Measurements from ENCODE around the gene GALK2. TPM values are rescaled to one million over a fixed set of nuclear protein-coding genes. Genes with fewer than 3 reads are reported as not detected.

Gene GALK2
- polyA plus RNA-seq (2012; ENCODE audit: insufficient read depth, insufficient read length) = 22.8 TPM

DNA sequence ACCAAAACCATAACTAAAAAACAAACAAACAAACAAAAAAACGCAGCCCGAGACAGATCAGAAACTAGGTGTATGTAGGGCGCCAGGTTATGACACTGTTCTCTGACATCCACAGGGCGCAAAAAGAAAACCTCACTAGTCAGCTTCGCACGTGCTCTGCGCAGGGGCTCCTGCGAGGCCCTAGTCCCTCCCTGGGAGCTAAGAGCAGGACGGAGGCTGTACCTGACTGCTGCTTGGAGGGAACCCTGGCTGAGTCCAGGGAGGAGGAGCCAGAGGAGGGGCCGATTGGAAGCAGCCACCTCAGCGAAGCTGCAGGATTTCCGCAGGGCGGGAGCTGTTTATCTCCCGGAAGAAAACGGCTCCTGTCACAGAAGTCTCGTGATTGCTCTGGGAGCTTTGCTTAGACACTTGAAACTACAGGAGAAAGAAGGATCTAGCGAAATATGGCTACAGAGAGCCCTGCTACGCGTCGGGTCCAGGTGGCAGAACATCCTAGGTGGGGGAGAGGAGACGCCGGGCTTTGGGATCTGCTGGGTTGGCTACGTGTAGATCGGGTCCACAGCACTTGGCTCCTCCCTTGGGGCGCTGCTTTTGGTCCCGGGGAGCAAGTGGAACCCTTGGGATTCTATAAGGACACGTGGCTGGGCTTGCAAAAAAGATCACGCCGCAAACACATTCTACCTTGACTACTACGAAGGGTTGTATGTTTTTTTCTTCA lies at the start of gene GALK2:
TSS of gene GALK2 (plus strand) at position 368 of the 718 bp plus-strand sequence. CDS start at position 444, 76 bp downstream.
- DNase-seq (ENCODE audit: low read depth, low spot score) = peak; percentile 85
- H3K4me3 ChIP-seq (ENCODE audit: low read length) = peak within 1 kb of the TSS; percentile 70

DNA sequence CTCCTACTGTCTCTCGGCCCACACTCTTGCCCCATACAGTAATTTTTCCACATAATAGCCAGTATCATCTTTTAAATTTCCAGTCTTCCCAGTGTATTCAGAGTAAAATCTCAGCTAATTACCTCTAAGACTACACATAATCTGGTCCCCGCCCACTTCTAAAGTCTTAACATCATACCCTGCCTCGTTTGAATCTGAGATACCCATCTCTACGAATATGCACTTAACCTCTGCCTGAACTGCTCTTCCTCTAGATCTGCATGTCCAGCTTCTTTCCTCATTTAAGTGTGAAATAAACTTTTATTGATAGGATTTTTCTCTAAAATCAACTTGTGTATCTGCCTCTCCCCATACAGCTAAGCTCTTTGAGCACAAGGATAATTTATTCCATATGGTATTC lies 49.2 kb upstream of the GALK2 start:
- DNase-seq (ENCODE audit: low read depth, low spot score) = no peak
- no peak overlapping the region for H3K4me3 ChIP-seq (ENCODE audit: low read length)

DNA sequence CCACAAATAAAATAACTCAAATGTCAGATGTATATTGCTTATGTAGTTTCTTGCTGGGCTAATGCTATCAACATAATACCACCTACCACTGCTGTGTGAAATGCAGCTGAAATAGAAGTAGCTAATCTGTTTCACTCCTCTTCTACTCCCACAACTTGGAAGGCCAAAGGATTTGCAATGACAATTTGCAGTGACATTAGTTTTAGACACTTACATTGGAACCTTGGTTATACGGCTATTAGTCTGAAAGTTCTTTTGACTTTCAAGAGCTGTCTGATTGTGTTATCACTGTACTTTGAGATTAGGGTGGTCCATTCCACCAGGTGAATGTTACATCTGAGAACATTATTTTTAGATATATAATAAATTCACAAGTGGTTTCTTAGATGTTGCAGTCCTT lies 48.1 kb upstream of the GALK2 start:
- H3K4me3 ChIP-seq (ENCODE audit: low read length) = no peak overlapping the region
- DNase-seq (ENCODE audit: low read depth, low spot score) = no peak

DNA sequence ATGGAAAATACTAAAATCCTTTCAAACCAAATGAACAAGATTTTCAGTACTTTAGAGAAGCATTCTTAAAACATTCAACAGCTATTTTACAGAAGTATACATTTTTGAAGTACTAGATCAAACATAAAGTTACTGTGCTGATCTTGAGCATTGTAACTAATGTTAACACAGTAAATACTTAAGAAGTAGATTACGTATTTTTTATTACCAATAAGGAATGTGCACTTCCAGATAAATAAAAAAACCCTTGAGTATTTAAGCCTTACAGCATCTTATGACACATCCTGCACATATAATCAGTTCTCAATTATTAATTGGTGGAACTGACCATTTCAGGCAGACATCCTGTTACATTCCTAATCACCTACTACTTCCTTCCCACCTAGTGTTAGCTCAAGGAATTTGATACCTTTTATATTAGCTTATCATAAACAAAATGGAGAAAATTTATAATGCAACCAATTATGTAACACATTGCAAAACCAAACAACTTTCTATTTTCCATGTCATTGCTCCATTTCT lies 47.4 kb upstream of the GALK2 start:
- DNase-seq (ENCODE audit: low read depth, low spot score) = no peak
- H3K4me3 ChIP-seq (ENCODE audit: low read length) = no peak overlapping the region

DNA sequence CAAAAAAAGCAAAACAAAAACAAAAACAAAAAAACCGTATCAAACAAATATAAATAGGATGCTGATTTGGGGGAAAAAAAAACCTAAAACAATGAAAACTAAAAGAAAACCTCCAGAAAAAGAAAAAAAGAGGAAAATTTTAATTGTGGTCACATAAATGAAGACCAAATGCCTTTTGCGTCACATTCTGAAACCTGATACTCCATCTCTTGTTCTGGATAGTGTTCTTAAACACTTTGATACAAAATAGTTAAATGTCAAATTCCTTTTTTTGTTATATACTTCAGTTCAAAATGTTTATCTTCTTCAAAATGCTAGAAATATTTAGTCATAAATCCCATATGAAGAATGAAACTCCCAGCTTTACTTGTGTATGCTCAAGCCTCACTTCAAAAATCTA lies 45.7 kb upstream of the GALK2 start:
- DNase-seq (ENCODE audit: low read depth, low spot score) = no peak
- no peak overlapping the region for H3K4me3 ChIP-seq (ENCODE audit: low read length)

DNA sequence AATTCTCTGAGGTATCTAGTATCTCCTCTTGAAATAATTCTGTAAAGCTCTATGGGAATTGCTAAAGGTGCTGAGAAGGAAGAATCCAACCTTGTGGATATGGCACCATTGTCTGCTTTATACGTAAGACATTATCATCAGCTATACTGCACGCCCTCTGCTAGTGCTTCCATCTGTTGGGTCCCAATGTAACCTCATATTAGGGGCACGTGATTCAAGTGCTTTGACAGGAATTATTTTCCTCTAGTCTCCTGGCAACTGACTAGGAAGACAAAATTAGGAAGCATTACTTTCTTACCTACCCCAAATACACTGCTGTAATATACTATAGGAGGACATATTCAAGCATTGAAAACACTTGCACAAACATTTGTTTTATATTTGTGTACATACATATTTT lies 38.6 kb upstream of the GALK2 start:
- H3K4me3 ChIP-seq (ENCODE audit: low read length) = no peak overlapping the region

DNA sequence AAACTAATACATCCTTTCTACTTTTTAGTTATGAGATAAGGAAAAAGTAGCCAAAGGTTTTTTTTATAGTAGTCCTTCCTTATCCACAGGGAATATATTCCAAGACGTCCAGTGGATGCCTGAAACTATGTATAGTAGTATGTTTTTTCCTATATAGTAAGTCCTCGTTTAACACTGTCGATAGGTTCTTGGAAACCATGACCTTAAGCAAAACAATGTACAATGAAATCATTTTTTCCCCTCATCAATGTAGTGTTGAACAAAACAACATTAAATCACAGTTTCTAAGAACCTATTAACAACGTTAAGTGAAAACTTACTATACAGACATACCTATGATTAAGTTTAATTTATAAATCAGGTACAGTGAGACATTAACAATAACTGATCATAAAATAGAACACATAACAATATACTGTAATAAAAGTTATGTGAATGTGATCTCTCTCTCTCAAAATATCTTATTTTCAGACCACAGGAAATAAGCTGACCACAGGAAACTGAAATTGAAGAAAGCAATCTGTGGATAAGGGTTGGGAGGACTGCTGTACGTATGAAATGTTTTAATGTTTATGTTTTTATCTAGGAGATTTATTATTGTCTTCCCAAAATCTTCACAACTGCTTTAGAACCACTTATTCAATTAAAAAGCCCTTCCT lies 35.2 kb upstream of the GALK2 start:
- DNase-seq (ENCODE audit: low read depth, low spot score) = no peak
- H3K4me3 ChIP-seq (ENCODE audit: low read length) = no peak overlapping the region

More for the DNA sequence above, 38.6 kb upstream of the GALK2 start:
- no peak for DNase-seq (ENCODE audit: low read depth, low spot score)

DNA sequence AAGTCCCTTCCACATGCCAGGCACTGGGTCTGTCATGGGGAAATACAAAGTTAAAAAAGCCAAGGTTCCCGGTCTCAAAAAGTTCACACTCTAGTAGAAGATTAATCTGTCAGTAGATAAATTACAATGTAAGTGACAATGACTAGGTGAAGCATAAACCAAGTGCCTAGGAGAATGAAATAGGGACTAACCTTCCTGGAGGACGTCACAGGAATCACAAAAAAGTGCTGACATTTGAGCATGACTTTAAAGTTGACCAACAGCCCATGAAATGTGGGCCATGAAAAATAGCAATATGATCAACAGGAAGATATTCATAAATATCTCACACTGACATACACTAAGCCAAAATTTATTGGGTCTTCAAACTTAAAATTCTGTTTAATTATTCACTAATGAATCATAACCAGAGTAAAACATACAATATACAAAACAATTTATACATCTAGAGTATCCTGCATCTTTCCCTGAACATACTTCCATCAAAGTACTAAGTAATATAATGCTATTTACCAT lies 34.6 kb upstream of the GALK2 start:
- no peak overlapping the region for H3K4me3 ChIP-seq (ENCODE audit: low read length)
- DNase-seq (ENCODE audit: low read depth, low spot score) = no peak

DNA sequence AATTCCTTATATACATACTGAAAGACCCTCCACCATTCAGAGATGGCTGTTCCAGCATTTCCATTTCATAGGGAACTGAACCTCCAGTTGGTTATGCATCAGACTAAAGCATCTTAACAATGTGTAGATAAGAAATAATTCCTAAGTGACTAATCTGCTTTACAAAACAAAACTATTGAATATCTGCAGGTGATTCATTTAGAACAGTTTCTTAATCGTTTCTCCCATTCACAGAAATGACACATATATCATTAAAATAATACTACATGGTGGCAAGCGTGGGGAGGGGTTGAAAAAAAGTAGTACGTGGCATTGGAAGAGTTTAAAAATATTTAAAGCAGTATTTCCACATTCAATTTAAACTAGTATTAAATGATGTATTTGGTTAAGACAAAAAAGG lies 34.1 kb upstream of the GALK2 start:
- no peak overlapping the region for H3K4me3 ChIP-seq (ENCODE audit: low read length)
- no peak for DNase-seq (ENCODE audit: low read depth, low spot score)

DNA sequence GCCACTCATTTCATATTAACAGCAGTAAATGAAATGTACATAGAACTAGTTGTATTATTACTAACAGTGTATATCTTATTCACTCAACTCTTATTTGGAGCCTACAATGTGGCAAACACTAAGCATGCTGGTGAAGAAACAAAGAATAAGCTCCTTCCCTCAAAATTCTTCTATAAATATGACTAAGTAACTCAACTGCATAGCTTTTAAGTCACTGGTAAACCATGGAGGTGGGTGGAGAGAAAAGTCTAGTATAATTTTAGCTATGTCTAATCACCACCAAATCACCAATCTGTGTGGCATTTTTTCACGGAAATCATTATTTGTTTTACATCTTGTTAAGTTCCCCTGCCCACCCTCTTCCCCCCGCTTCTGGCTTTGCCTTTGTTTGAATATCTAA lies 32.2 kb upstream of the GALK2 start:
- no peak overlapping the region for H3K4me3 ChIP-seq (ENCODE audit: low read length)
- no peak for DNase-seq (ENCODE audit: low read depth, low spot score)

DNA sequence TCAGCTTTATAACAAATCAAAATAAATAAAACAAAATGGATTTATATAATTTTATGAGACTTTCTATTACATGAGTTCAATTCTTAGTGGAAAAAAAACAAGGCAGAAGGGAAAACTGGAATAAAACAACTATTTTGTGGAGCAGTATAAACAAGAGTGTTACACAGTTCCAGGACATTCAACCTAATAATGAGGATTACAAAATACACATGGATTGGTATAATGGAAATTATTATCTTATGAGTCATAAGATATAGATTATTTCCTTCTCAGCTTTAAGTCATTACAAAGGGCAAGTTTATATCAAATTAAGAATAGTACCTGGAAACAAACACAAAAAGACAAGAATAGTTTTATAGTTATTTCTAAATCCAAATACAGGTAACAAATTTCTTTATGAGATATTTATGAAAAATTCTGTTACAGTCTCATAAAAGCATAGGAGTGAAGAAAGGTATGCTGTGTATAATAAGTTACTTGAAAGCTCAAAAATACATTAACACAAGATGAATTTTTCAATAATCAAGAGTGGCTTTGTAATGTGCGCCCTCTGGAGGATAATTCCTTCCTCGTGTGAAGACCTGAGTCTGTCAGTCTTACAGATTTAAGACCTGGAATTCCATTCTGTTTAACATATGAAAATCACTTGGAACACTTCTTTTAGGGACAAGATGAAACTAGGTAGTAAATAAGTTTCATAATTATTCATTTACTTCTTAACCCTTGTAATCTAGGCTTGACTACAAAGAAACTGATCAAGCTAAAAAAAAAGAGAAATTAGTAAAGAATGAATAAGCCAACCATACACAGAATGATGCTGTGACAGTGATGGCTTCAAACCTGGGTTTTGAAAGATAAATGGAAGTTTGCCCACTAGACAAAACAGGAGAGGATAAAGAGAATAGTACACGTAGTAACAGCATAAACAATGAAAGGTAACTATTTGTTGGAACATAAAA lies 24.1 kb upstream of the GALK2 start:
- H3K4me3 ChIP-seq (ENCODE audit: low read length) = no peak overlapping the region
- DNase-seq (ENCODE audit: low read depth, low spot score) = peak; percentile 42

DNA sequence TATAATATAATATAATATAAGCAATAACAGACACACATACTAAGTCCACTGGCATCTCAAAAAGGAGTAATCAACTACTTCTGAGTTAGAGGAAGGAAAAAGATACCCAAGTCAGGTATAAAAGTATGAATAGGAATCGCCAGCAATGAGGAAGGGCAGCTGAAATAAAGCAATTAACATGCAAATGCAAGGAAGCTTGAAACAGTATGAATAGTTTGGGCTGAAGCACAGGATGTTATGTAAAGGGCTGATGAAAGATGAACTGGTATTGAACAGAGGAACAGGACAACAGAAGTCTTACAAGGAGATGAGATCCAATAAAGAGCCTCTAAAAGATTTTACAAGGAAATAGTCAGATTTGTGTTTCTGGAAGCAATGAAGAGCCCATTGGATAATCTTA lies 21.7 kb upstream of the GALK2 start:
- H3K4me3 ChIP-seq (ENCODE audit: low read length) = no peak overlapping the region
- no peak for DNase-seq (ENCODE audit: low read depth, low spot score)

DNA sequence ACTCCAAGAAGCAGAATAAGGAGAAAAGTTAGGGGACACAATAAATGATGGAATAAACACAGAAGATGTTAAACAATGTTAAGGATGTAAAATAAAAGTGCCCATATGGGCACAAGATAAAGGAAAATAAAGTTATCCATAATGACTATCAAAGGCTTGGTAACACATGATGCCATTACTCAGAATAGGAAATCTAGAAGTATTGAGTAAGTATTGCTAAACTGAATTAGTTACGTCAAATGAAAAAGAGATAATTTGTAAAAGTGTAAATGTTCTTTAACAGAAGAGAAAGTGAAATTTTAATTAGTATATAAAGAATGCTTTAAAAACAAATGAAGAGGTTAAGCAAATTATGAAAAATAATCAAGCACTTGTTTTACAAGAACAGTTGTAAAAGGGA lies 21.3 kb upstream of the GALK2 start:
- DNase-seq (ENCODE audit: low read depth, low spot score) = no peak
- H3K4me3 ChIP-seq (ENCODE audit: low read length) = no peak overlapping the region

DNA sequence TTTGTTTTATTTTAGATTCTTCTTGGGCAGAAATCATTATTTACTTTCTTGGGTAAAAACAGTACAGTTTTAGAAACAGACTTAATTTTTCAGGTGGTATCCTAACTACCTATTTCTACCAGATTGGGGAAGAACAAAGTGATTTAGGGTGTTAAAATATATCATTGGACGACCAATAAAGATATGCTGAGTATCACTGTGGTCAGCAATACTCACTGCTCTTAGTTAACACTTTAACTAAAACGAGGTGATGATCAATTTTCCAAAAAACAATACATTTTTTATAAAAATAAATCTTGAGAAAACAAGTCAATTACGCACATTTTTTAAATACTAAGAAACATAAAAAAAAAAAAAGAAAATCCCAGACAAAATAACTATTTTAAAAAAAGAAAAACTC lies 18.2 kb upstream of the GALK2 start:
- DNase-seq (ENCODE audit: low read depth, low spot score) = no peak
- no peak overlapping the region for H3K4me3 ChIP-seq (ENCODE audit: low read length)

DNA sequence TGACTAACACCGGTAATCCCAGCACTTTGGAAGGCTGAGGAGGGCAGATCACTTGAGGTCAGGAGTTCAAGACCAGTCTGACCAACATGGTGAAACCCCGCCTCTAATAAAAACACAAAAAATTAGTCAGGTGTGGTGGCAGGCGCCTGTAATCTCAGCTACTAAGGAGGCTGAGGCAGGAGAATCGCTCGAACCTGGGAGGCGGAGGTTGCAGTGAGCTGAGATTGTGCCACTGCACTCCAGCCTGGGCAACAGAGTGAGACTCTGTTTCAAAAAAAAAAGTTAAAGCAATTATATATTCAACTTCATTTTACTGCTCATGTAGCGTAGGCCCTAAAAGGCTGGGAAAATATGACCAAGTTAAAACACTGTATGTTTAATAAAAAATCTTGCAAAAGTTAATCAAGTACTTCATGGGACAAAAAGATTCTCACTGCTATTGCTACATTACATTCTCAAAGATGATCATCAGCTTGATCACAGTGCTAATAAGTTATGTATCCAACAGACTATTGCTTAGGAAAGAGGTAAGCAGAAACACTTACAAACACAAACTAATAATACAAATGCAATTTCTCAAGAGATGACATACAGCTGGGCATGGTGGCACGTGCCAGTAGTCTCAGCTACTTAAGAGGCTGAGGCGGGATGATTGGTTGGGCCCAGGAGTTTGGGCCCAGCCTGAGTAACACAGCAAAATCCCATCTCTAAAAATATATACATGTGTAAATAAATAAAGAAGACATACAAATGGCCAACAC lies 17.3 kb upstream of the GALK2 start:
- no peak for DNase-seq (ENCODE audit: low read depth, low spot score)
- no peak overlapping the region for H3K4me3 ChIP-seq (ENCODE audit: low read length)

DNA sequence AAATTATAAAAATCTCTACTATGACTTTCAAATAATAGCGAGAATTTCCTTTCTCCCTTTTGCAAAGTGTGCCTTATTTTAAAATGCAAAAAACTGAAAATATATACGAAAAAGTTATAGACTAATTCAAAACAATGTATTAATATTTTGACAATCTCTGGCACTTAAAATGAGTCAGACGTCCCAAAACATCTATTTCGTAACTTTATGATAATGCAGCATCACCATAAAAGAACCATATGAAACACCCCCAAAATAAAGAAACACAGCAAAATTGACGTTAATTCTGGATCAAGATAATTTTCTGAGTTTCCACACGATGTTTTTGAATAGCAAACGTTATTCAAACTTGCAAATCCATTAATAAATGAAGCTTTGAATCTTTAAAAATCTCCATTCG lies 15.7 kb upstream of the GALK2 start:
- H3K4me3 ChIP-seq (ENCODE audit: low read length) = peak overlapping the region; percentile 81
- DNase-seq (ENCODE audit: low read depth, low spot score) = no peak

DNA sequence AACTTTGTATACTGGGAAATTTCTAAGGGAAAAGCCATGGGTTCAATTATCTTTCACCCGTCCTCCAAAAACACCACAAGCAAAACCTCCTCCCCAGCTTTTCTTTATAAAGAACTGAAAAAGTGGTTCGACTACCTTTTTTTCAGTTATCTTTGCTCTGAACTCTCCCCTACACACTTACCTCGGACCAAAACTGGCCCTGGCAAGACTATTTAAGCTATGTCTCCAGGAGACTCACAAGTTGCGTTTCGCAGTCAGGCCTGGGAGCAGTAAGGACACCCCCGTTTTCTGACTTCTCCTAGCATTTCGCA lies 15.3 kb upstream of the GALK2 start:
- peak overlapping the region; percentile 81 for H3K4me3 ChIP-seq (ENCODE audit: low read length)
- DNase-seq (ENCODE audit: low read depth, low spot score) = no peak

DNA sequence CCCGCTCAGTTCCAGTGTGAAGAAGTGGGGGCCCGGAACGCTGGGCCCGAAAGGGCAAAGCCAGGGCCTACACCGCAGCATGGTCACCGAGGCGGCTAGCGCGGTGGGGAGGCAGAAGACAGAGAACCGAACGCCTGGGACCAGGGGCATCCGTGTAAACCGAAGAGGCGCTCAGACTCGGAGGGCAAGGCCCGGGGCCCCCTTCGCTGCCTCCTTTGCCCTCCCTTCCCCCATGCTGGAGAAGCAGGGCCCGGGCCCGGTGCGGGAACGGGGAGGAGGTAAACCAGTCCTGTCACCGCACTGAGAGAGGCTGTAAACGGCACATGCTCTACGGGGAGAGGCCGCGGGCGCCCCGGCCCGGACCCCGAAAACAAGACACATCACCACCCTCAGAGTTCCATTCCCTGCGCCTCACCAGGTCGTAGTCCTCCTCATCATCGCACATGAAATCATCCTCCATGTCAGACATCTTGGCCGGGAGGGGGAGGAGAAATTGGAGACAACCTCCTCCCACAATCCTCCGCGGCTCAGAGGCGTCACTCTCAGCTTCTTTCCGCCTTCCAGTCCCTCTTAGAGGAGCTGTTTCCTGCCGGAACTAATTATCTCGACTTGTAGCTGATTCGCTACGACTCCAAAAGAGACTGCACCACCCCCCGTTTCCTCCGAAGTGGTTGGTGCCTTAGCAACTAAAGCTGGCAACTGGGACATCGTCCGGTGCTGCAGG lies 14.8 kb upstream of the GALK2 start, which contains the start of gene COPS2:
TSS of gene COPS2 (minus strand) at position 490 of the 724 bp plus-strand sequence. CDS start at position 469, 21 bp downstream.
- peak within 1 kb of the TSS; percentile 81 for H3K4me3 ChIP-seq (ENCODE audit: low read length)
- DNase-seq (ENCODE audit: low read depth, low spot score) = peak; percentile 99

Data from Jurkat, Clone E6-1 (cell line).